LoVo (cell line): ENCODE data around the gene IPO4.

Experiments
- DNase-seq: peaks from one replicate; pipeline ENCODE4 v3.0.0-alpha.2; 2016; ENCODE audit warnings: low spot score

Gene IPO4

DNA sequence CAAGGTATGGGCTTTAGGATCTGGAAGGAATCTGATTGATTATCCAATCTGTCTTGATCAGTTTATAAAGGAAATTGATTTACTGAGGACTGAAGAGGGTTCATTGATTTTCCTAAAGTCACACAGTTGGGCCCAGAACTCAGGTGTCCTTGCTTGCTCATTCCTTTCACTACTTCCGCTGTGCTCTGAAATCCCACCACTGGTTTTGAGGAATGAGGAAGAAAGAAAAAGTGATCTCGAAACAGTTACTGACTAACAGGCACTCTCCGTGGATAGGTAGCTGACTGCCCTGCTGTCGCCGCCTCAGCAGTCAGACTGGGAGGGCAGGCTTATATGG is 58.3 kb downstream of the IPO4 start, which contains the start of gene FITM1:
FITM1 (plus strand) TSS at position 280 of the 337 bp plus-strand sequence. CDS start 905 bp downstream, outside the sequence.
- no peak for DNase-seq
